GDM1 (cell line): Measurements from ENCODE around the gene HGFAC.

Experiments used
- DNase-seq: peaks from one replicate; lab custom pipeline; 2025; lab: John Stamatoyannopoulos, UW

The HGFAC gene

DNA sequence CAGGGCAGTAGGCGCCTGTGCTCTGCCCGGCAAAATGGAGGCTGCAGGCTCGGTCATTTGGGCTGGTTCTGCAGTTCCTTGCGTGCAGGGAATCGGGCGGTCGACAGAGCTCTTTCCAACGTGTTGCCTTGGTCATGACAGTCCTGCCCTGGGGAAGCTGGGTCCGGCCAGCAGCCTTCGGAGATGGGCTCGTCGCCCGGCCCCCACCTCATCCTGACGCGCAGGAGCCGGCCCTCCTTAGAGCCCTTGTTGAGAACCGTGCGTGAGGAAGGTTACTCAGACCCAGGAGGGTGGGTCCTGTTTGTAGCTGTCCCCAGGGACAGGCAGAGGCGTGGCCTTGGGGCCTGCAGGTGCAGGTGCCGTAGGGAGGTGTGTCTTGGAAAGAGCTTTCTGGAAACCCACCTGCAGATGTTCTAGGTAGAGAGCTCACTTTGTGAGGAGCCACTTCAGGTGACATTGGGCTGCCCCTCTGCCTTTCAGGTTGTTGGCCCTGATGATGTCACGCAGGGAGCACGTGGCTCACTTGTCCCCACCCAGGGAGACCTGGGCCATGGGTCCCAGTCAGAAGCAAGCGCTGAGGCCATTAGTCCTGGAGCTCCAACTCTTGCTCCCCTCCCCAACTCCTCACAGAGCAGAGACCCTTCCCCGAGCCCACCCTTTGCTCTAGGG is 15.2 kb upstream of the HGFAC start:
- no peak for DNase-seq

DNA sequence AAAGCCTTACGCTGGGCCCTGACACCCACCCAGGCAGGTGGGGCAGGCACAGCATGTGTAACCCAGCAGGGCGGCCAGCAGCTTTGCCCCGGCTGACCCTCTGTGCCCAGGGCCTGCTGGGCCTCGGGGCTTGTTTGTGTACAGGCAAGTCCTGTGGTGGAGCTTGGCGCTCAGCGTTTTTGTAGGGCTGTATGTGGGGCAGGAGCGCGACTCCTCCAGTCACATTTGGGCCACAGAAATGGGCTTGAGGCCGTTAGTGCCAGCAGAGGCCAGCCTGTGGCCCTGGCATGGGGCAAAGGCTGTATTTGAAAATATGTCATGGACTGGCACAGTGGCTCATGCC is 14.7 kb upstream of the HGFAC start:
- no peak for DNase-seq

DNA sequence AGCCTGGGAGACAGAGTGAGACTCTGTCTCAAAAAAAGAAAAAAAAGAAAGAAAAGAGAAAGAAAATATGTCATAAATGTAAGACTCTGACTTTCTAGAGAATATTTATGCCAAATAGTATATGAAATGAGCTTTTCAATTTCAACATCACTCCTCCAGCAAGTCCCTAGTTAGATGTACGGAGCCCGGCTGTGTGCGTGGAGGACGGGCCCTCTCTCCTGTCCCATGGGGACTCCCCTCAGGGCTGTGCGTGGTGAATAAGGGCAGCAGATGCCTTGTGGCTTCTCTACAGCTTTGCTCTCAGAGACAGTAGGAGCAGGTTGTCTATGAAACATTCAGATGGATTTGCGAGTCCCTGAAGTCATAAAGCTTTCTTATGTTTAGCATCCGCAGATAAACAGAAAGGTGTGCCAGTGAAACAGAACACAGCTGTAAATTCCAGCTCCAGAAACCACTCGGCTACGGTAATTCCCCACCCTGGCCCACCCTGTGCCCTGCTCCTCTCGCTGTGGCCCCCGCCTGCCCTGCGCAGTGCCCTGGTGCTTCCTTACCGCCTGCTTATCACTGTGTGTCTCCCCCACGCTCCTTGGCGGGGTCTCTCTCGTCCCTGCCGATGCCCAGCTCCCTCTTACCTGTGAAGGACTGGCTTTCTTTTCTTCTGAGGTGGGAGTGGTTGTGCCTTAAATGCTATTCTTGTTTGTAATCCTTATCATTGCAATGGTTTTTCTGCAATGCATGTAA is 13.9 kb upstream of the HGFAC start:
- no peak for DNase-seq

DNA sequence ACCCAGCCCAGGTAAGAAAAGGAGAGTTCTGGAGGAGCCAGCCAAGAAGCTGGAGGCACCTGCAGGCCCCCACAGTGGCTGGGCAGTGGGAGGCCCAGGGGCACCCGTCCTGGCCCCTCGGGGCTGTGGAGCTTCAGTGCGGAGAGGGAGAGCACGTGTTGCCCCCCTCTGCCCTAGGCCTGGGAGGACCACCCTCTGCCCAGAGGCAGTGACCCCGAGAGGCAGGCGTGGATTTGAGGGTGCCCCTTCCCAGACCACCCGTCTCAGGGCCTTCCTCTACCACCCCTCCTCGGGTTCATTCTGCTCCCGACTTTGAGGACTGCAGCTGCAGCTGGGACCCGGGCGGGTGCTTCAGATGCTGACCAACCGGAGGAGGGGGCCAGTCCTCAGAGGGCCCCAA is 12.1 kb upstream of the HGFAC start:
- DNase-seq = no peak

DNA sequence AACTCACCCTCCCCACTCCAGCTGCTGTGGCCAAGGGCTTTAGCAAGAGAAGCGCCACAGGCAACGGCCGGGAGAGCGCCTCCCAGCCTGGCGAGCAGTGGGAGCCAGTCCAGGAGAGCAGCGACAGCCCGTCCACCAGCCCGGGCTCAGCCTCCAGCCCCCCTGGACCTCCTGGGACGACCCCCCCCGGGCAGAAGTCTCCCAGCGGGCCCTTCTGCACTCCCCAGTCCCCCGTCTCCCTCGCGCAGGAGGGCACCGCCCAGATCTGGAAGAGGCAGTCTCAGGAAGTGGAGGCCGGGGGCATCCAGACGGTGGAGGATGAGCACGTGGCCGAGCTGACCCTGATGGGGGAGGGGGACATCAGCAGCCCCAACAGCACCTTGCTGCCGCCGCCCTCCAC is 11.2 kb upstream of the HGFAC start:
- DNase-seq = no peak

DNA sequence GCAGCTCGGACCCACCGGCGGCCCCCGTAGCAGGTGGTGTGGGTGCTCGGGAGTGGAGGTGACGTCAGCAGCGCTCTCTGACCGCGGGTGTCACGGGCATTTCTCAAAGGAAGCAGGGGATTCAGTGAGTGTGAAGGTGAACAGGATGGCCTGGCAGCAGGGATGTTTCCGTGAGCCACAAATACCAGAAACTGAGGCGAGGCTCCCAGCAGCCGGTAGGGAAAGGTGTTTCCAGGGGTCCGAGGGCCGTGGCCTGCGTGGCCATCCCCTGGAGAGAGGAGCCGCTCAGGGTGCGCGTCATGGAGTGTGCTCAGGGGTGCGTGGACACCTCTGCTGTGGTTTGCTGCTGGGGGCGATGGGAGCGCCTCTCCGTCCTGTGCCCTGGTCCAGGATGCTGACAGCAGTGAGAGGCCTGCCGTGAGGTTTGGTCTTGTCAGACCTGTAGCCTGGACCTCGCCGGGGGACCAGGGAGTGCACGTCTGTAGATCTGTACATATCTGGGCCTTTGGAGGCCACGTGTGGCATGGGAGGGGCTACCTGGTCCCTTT is 10.2 kb upstream of the HGFAC start:
- no peak for DNase-seq

DNA sequence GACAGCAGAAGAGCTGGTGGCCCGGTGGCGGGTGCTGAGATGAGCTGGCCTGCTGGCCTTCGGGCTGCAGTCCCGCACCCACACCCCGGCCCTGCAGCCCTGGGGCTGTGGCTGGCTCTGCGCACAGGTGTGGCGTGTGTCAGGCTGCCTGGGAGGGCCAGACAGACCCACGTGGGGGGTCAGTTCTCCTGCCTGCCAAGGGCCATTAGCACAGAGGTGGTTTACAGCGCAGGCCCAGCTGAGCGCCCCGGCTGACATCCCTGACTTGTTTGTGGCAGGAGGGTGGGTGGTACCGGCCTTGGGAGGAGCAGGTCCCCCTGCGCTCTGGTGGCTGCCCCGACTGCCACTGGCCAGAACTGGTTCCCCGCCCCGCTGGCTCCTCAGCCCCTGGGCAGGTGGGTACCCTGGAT is 9.4 kb upstream of the HGFAC start:
- DNase-seq = no peak

DNA sequence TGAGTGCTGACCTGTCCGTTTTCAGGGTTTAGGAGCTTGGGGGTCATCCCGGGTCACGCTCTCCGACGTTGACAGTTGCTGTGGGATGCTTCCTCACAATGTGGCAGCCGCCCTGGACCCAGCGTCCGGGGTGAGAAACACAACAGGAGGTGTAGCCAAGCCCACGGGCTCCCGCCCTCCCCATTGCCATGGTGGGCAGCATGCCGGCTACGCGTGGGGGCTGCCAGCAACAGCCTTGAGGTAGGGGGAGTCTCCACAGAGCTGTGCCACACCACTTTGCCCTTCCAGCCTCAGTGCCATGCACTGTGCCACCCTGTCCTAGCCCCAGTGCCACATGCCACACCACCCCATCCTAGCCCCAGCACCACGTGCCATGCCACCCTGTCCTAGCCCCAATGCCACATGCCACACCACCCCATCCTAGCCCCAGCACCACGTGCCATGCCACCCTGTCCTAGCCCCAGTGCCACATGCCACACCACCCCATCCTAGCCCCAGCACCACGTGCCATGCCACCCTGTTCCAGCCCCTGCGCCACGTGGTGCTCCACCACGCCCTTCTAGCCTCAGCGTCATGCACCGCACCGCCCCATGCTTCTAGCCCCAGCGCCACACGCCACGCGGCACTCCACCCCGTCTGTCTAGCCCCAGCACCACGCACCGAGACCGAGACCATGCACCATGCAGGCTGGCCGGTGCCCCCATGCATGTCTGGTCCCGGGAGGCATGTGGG is 8.5 kb upstream of the HGFAC start:
- DNase-seq = no peak

DNA sequence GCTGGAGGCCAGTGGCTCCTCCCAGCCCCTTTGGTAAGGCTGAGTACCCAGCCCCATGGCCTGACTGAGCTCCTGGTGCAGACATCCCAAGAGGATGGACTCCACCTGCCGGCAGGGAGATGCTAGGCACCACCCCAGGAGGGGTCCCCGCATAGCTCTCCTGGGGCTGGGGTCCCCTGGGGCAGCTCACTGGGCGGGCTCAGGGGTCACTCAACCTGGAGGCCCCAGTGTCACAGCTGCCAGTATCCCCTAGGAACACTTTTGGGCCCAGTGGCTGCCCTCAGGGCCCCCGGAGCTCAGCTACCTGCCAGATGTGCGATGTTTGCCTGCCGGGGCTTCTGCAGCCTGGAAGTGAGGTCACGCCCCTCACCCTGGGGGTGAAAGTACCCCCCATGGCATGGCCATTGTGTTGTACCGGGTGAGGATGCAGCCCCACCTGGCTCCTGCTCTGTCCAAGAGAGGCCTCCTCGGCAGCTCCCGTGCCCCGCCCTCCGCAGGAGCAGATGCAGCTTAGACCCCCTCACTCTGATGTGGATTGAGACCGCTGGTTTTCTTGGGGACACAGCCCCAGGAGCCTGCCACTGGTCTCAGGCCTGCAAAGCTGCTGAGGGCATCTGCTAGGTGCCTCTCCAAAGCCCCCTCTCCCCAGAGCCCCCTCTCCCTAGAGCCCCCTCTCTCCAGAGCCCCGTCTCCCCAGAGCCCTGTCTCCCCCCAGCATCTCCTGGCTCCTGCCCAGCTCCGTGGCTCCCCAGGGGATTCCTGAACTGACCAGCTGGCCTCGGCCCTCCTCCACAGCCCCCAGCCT is 6.7 kb upstream of the HGFAC start:
- no peak for DNase-seq

DNA sequence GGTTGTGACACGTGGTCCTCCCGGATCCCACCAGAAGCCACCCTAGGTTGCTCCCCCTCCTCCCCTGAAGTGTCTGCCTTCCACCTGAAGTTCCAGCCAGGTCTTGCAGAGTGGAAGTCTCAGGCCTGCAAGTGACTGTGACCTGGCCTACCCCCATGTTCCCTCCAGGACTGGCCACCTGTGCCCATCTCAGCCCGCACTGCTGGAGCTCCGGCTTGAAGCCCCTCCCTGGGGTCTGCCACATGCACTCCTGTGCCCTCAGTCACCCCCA is 6.1 kb upstream of the HGFAC start:
- no peak for DNase-seq

DNA sequence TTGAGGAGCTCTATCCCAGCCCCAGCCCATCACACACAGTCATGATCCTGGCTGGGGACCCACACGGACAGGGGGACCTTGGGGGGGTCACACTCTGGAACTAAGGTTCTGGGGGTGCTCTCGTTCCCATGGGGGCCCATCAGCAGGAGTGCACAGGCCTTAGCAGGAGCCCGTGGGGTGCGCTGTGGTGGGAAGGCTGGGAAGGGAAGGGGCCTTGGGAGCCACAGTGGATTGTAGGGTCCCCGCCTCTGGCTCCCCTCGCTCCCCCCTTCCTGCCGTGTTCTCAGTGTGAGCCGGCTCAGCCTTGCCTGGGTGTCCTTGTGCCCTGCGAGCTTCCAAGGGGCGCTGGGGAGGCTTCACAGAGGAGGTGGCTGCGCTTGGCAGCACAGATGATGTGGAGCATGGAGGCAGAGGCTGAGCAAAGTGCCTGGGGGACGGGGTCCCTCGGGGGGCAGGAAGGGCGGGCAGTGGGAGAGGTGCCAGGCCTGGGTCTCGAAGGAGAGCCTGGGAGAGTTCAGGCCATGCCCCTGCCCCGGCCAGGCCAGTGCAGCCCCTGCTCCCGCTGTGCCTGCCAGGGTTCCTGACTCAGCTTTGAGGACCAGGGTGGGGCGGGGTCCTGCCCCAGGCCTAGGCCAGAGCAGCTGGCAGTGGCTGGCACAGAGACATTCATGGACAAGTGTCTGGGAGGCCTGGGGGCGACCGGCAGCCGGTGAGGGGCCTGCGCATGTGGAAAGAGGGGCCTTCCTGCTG is 5.5 kb upstream of the HGFAC start:
- no peak for DNase-seq

DNA sequence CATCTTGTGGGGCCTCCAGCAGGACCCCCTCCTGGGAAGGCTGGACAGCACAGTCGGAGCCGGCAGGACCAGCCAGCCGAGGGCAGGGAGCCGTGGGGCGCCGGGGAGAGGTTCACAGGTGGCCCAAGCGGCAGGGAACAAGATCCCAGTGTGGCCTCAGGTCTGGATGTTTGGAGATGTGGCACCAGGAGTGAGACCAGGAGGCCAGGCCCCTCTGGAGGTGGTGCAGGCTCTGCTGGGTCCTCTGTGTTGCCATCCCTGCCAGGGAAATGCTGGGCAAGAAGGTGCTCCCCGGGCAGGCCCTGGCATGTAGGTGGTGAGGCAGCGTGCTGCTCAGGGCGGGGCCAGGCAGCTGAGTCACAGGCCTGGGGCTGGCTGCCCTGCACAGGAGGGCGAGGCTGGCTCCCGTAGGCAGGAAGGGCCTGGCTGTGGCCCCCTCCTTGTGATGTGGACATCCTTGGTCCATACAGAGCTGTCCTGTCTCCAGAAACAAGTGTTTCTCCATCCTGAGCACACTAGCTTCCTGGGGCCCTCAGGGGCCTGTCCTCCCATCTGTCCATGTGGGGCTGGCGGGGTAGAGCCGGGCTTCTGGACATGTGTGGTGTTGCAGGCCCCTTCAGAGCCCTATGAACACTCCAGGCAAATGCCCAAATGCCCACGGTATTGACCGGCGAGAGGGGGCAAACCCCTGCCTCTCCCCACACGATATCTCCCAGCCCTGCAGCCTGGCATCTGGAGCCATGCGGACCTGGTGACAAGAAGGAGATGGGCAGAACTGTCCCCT is 4.8 kb upstream of the HGFAC start:
- peak; percentile 27 for DNase-seq

DNA sequence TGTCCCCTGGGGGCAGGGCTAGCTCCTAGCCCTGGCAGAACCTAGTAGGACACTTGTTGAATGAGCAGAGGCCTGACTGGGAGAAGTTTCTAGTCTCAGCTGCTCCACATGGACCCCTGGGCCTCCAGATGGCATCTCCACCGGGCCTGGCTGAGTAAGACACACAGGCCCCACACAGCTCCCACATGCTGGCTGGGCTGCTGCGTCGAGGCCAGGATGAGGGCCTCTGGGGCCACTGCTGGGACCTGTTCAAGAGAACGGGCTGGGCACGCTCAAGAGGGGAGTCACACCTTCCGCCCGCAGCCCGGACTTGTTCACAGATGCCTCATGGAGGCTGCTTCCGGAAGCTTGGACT is 4.2 kb upstream of the HGFAC start:
- DNase-seq = no peak

DNA sequence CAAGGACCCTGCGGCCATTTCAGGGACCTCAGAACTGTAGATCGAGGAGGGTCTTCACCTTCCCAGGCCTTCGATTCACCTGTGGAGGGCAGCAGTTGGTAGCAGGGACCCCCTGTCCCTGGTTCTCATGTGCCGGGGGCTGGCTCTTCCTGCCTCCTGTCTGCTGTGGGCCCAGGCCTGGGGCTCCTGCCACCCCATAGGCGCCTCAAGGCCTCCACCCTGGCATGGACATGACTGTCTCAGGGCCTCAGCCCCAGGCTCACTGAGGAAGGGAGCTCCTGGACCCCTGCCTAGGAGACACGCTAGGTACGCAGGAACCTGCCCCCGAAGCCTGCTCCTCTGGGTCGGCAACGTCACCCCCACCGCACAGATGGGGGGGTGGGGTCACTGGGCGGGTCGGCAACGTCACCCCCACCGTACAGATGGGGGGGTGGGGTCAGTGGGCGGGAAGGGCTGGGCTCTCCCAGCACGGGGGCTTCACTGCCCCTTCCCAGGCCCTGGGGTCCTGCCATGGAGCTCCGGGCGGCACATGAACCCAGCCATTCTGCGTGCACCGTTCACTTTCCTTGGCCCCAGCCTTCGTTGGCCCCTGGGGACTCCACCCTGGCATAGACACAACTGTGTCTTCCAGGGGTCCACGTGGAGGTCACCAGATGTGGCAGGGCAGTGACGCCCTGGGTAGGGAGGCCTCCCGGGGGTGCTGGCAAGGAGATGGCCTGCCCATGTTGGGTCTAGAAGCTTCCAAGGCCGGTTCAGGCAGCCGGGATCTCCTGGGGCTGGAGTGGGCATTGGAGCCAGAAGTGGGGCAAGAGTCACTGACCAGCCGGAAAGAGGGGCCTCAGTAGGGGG is 3.5 kb upstream of the HGFAC start:
- no peak for DNase-seq

DNA sequence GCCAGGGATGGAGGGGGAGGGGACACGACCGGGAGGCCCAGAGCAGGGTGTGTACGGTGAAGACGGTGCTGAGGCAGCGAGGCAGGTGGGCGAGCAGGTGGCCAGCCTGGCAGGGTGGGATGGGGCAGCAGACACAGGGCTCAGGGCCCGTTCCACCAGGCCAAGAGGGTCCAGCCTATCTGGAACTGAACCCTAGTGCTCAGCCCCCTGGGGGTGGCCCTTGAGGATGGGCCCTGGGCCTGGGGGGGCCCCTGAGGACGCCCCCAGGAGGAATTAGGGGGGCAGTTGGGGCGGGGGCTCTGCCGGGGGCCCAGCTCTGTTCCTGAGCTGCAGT is 3.0 kb upstream of the HGFAC start:
- DNase-seq = no peak

DNA sequence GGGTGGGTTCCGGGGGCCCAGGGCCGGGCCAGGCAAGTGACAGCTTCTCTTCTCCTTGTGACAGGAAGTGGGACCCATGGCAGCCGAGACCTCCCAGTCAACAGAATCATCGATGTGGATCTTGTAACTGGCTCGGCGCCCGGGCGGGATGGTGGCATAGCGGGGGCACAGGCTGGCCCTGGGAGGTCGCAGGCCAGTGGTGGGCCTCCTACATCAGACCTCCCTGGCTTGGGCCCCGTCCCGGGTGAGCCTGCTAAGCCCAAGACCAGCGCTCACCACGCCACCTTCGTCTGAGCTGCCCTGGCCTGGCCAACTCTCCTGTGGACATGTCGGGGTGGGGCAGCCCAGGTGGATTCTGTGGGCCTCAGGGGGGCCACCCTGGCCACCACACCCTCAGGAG is 2.4 kb upstream of the HGFAC start:
- no peak for DNase-seq

DNA sequence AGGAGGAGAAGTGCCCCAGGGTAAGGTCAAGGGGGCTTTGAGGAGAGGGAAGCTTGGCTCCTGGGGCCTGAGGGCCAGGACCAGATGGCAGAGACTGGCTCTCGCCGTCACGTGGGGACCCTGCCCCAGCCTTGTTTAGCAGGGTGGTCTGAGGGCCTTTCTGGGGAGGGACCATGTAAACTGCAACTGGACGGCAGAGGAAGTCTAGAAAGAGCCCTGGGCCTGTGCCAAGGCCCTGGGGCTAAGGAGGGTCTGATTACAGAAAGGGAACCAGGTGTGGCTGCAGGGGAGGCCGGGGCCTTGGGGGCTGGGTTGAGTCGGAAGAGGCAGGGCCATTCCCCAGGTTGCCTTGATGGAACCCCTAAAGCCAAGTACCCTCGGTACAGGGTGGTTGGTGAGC is 1.8 kb upstream of the HGFAC start:
- no peak for DNase-seq

DNA sequence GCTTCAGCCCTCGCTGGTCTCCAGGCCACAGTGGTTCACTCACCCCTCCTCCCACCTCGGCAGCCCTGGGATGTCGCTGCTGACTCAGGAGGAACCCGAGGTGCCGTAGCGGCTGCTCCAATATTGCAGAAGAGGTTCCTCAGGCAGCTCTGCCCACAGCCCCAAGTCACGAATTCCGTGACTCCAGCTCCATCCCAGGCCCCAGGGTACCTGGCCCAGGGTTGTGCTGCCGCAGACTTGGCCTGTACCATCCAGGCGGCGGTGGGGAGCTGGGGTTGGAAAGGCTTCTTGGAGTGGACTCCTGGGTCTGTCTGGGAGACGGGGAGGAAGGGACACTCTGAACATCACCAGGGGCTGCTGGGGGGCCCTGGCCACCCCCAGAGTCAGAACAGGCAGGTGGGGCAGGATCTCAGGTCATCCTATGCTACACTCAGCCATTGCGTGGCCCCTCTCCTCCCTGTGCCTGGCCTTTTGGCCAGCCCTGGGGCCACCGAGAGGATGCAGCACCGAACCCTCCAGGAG is 728 bp upstream of the HGFAC start:
- DNase-seq = no peak

DNA sequence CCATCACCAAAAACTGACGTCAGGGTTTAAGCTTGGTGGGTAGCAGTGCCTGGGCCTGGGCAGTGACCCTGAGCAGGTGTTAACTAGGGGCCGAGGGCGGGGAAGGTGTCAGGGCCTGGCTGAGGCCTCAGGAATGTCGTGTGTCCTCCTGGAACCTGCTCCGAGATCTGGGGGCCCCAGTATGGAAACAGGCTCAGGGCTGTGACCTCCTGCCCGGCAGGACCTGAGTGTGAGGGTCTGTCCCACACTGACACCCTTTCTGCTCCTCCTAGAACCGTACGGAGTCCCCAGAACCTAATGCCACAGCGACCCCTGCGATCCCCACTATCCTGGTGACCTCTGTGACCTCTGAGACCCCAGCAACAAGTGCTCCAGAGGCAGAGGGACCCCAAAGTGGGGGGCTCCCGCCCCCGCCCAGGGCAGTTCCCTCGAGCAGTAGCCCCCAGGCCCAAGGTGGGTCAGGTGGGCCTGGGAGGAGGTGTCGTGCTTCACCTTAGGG is 741 bp downstream of the HGFAC start:
- DNase-seq = no peak
